IMR-90 (cell line): ENCODE measurements around the gene NMRK1. TPM values are rescaled to one million over a fixed set of nuclear protein-coding genes. Genes with fewer than 3 reads are reported as not detected.

ENCODE experiments used
- ATAC-seq: fragments of 200-7000 bp; cut with Tn5 transposase; 2 replicates; pipeline ENCODE4 v1.9.1; 2020; ENCODE audit warnings: low read depth, mild to moderate bottlenecking, moderate library complexity
- BruUV-seq: library from RNA; stranded (reverse); fragments of 400-500 nt; replicated peaks from 2 replicates; lab custom pipeline; 2021; lab: Mats Ljungman, UMichigan
- CTCF ChIA-PET: fragments of 300-600 bp; formaldehyde crosslinking; extraction: SDS; loops from one replicate; lab custom pipeline; 2021; ENCODE audit warnings: antibody characterized with exemption; lab: Yijun Ruan, JAX
- POLR2A ChIA-PET: fragments of 300-600 bp; sonication (Branson Sonifier 250); formaldehyde crosslinking; loops from one replicate; lab custom pipeline; 2022; ENCODE audit warnings: antibody characterized with exemption; ENCODE audit not compliant: unreplicated experiment; lab: Charles Lee
- DNase-seq: peaks from one replicate; pipeline ENCODE4 v3.0.0; 2013
- H2AFZ ChIP-seq: replicated peaks from 2 replicates; pipeline ENCODE3; 2013; ENCODE audit warnings: low read length, mild to moderate bottlenecking; ENCODE audit not compliant: poor library complexity
- H2AK5ac ChIP-seq: 2 replicates; pipeline ENCODE4 v1.6.1; 2013; ENCODE audit warnings: low read depth, low read length, inconsistent platforms
- H2AK9ac ChIP-seq: replicated peaks from 2 replicates; pipeline ENCODE3; 2013; ENCODE audit warnings: mild to moderate bottlenecking, low read depth, low read length, moderate library complexity; ENCODE audit not compliant: poor library complexity
- H2BK120ac ChIP-seq: 2 replicates; pipeline ENCODE4 v1.6.1; 2013; ENCODE audit warnings: low read depth, low read length, inconsistent platforms
- H2BK15ac ChIP-seq: 3 replicates; pipeline ENCODE4 v1.6.1; 2013; ENCODE audit warnings: low read depth, low read length, inconsistent platforms
- H2BK20ac ChIP-seq: 2 replicates; pipeline ENCODE4 v1.6.1; 2013; ENCODE audit warnings: low read depth, mild to moderate bottlenecking, inconsistent platforms, low read length, moderate library complexity
- H2BK5ac ChIP-seq: 2 replicates; pipeline ENCODE4 v1.6.1; 2013; ENCODE audit warnings: mild to moderate bottlenecking, low read depth, low read length, inconsistent platforms; ENCODE audit not compliant: poor library complexity, severe bottlenecking
- H3K14ac ChIP-seq: replicated peaks from 2 replicates; pipeline ENCODE4 v1.6.1; 2013; ENCODE audit warnings: low read depth, low read length, inconsistent platforms
- H3K18ac ChIP-seq: 2 replicates; pipeline ENCODE4 v1.6.1; 2013; ENCODE audit warnings: low read depth, low read length, control low read depth
- H3K23ac ChIP-seq: 2 replicates; pipeline ENCODE4 v1.6.1; 2013; ENCODE audit warnings: low read depth, low read length, inconsistent platforms
- H3K27ac ChIP-seq: 2 replicates; pipeline ENCODE4 v1.5.1; 2013; ENCODE audit warnings: mild to moderate bottlenecking, control low read depth, low read length; ENCODE audit not compliant: insufficient read depth
- H3K27me3 ChIP-seq: 2 replicates; pipeline ENCODE4 v1.6.1; 2013; ENCODE audit warnings: low read length; ENCODE audit not compliant: control insufficient read depth, insufficient read depth
- H3K36me3 ChIP-seq: 2 replicates; pipeline ENCODE4 v1.6.1; 2013; ENCODE audit warnings: low read length, mixed read lengths; ENCODE audit not compliant: control insufficient read depth, insufficient read depth
- H3K4ac ChIP-seq: 2 replicates; pipeline ENCODE4 v1.6.1; 2013; ENCODE audit warnings: low read depth, low read length, inconsistent platforms
- H3K4me1 ChIP-seq: 2 replicates; pipeline ENCODE4 v1.6.1; 2013; ENCODE audit warnings: low read length, mixed read lengths; ENCODE audit not compliant: control insufficient read depth, insufficient read depth
- H3K4me2 ChIP-seq: 2 replicates; pipeline ENCODE4 v1.6.1; 2013; ENCODE audit warnings: low read depth, mild to moderate bottlenecking, control low read depth, low read length, moderate library complexity
- H3K4me3 ChIP-seq: 2 replicates; pipeline ENCODE4 v1.5.1; 2013; ENCODE audit warnings: low read depth, mild to moderate bottlenecking, control low read depth, low read length, moderate library complexity; ENCODE audit not compliant: insufficient read depth
- H3K56ac ChIP-seq: 2 replicates; pipeline ENCODE4 v1.6.1; 2013; ENCODE audit warnings: low read length, inconsistent platforms; ENCODE audit not compliant: insufficient read depth; ENCODE audit errors: extremely low read depth
- H3K79me1 ChIP-seq, 2 experiments: 2 replicates each; pipeline ENCODE4 v1.6.1; 2013; ENCODE audit warnings: low read length in 2 of 2, inconsistent platforms in 1 of 2, low read depth in 1 of 2
- H3K9ac ChIP-seq: 2 replicates; pipeline ENCODE4 v1.6.1; 2013; ENCODE audit warnings: low read depth, low read length, control low read depth
- H3K9me1 ChIP-seq: 2 replicates; pipeline ENCODE4 v1.6.1; 2013; ENCODE audit warnings: low read length, inconsistent platforms; ENCODE audit not compliant: insufficient read depth
- H3K9me3 ChIP-seq: 2 replicates; pipeline ENCODE4 v1.6.1; 2013; ENCODE audit warnings: low read length; ENCODE audit not compliant: control insufficient read depth, insufficient read depth
- H4K20me1 ChIP-seq: 2 replicates; pipeline ENCODE4 v1.6.1; 2013; ENCODE audit warnings: low read length, inconsistent platforms; ENCODE audit not compliant: insufficient read depth
- H4K5ac ChIP-seq: 2 replicates; pipeline ENCODE4 v1.6.1; 2013; ENCODE audit warnings: mild to moderate bottlenecking, low read depth, low read length, control low read depth
- H4K8ac ChIP-seq, 2 experiments: 2 replicates each; pipeline ENCODE4 v1.6.1; 2013; ENCODE audit warnings: low read depth in 2 of 2, low read length in 2 of 2, control low read depth in 1 of 2, inconsistent platforms in 1 of 2
- H4K91ac ChIP-seq: 2 replicates; pipeline ENCODE4 v1.6.1; 2013; ENCODE audit warnings: low read depth, low read length, inconsistent platforms; ENCODE audit not compliant: insufficient read depth
- BHLHE40 ChIP-seq: fragments of 150-350 bp; IDR thresholded peaks from 2 replicates; pipeline ENCODE4 v1.6.1; 2016; ENCODE audit warnings: mild to moderate bottlenecking, low read depth, low read length
- CEBPB ChIP-seq: IDR thresholded peaks from 2 replicates; pipeline ENCODE4 v1.6.1; 2012; ENCODE audit warnings: low read depth, low read length, improper control_type of control experiment
- ELK1 ChIP-seq: fragments of 150-350 bp; IDR thresholded peaks from 2 replicates; pipeline ENCODE4 v1.6.1; 2016; ENCODE audit warnings: low read depth, mild to moderate bottlenecking, low read length, moderate library complexity, borderline replicate concordance
- MAZ ChIP-seq: IDR thresholded peaks from 2 replicates; pipeline ENCODE4 v1.6.1; 2012; ENCODE audit warnings: low read depth, mild to moderate bottlenecking, low read length, improper control_type of control experiment, moderate library complexity, borderline replicate concordance
- NFE2L2 ChIP-seq: fragments of 150-350 bp; IDR thresholded peaks from 2 replicates; pipeline ENCODE4 v1.6.1; 2016; ENCODE audit warnings: low read depth, mild to moderate bottlenecking, low read length
- RCOR1 ChIP-seq: IDR thresholded peaks from 2 replicates; pipeline ENCODE4 v1.6.1; 2012; ENCODE audit warnings: mild to moderate bottlenecking, low read length, improper control_type of control experiment; ENCODE audit not compliant: insufficient replicate concordance
- SMC3 ChIP-seq: fragments of 150-350 bp; IDR thresholded peaks from 2 replicates; pipeline ENCODE4 v1.6.1; 2016; ENCODE audit warnings: low read depth, mild to moderate bottlenecking, antibody characterized with exemption, low read length, moderate library complexity
- WGBS, 2 experiments: methylation state at CpG; one replicate each; pipeline versions ENCODE4 v1.1.5 to v1.1.7; 2013; ENCODE audit warnings: missing lambda C conversion rate in 2 of 2; ENCODE audit not compliant: insufficient read length in 1 of 2; ENCODE audit errors: extremely low coverage in 2 of 2; 5-methylcytosine and 5-hydroxymethylcytosine counted together
- dilution Hi-C: fragments of 300-500 bp; cut with HindIII; formaldehyde crosslinking; loops from one replicate; pipeline ENCODE4 v1.14.3; 2018; ENCODE audit warnings: low sequenced_read_pairs; ENCODE audit not compliant: unreplicated experiment
- in situ Hi-C: fragments of 300-500 bp; cut with MboI; formaldehyde crosslinking; loops from 3 replicates; pipeline ENCODE4 v1.14.3; 2019; ENCODE audit warnings: low sequenced_read_pairs, inconsistent platforms, mixed read lengths
- intact Hi-C: fragments of 100-400 bp; cut with micrococcal nuclease; formaldehyde crosslinking; loops from 2 replicates; pipeline ENCODE4 v1.10.0; 2022
- polyA plus RNA-seq, 3 experiments: library from polyadenylated mRNA; depleted of rRNA; stranded (reverse); fragments of >200 nt; gene quantifications; 2 replicates each; pipeline ENCODE4 v1.2.3, GENCODE V29; 2012; ENCODE audit warnings: low replicate concordance in 1 of 3
- total RNA-seq: library from RNA; depleted of rRNA; stranded (reverse); fragments of >200 nt; gene quantifications from 2 replicates; pipeline ENCODE4 v1.2.3, GENCODE V29; 2012

Gene NMRK1
- total and polyA plus RNA-seq, 2 of the 4 experiments (the other 2 are of a cell fraction): 5.7 to 5.9 TPM

DNA sequence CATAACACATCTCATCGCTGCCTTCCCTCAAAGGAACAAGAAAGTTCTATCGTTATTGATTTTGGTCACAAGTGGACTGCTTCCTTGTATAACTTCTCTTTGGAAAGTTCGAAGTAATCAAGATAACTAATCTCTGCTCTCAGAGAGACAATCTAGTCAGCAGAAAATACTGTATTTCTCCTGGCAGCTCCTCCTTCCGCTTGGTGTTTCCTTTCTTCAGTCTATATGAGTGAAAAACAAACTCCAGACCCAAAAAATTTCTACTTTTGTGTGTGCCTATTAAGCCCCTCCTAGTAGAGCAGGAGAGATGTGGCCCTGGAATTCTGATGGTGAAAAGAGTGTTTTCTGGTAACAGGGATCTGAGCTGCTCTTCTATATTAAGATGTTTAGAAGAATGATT is 24.8 kb upstream of the NMRK1 start:
- no peak overlapping the region for H3K23ac ChIP-seq
- no peak overlapping the region for H2AFZ ChIP-seq
- H2BK15ac ChIP-seq: no peak overlapping the region
- peaks cover 19 to 45% of the 10 kb centered on the region in 2 experiments for H3K79me1 ChIP-seq
- H3K4ac ChIP-seq: no peak overlapping the region
- intact Hi-C loops (no loop called here), in situ Hi-C loops (no loop called here), dilution Hi-C loops (no loop called here)
- H3K9ac ChIP-seq: no peak overlapping the region
- H3K56ac ChIP-seq: no peak overlapping the region
- ChIA-PET POLR2A (no interaction called here), CTCF (no interaction called here)
- no peak overlapping the region for H2AK5ac ChIP-seq
- no peak overlapping the region for H3K14ac ChIP-seq
- WGBS, 2 experiments: no CpG with 5 or more reads among the region's 4 CpGs
- TF ChIP-seq RCOR1 (no peak), BHLHE40 (no peak), ELK1 (no peak), CEBPB (no peak), MAZ (no peak), NFE2L2 (no peak), SMC3 (no peak)
- DNase-seq: no peak
- H4K5ac ChIP-seq: no peak overlapping the region
- no peak overlapping the region for H2AK9ac ChIP-seq
- H3K9me3 ChIP-seq: no peaks in the 10 kb centered on the region
- H4K20me1 ChIP-seq: no peaks in the 10 kb centered on the region
- H3K9me1 ChIP-seq: peaks cover 1% of the 10 kb centered on the region; the same call in 1 of the 2 replicates
- 0 out of 2 replicates have a peak, but pooled peaks cover 2% of the 10 kb centered on the region for H3K4me1 ChIP-seq
- no TSS peak for BruUV-seq
- H3K4me2 ChIP-seq: no peak overlapping the region
- H3K27me3 ChIP-seq: no peaks in the 10 kb centered on the region
- no peak overlapping the region for H2BK20ac ChIP-seq
- H4K91ac ChIP-seq: no peak overlapping the region
- no peak overlapping the region for H2BK120ac ChIP-seq
- ATAC-seq: no peak
- H3K36me3 ChIP-seq: no peaks in the 10 kb centered on the region
- H2BK5ac ChIP-seq: no peak overlapping the region
- no peak overlapping the region for H3K27ac ChIP-seq
- no peak overlapping the region for H3K4me3 ChIP-seq
- no peak overlapping the region for H3K18ac ChIP-seq
- no peak overlapping the region for H4K8ac ChIP-seq
